SU-DHL-6 (cell line): Measurements from ENCODE around the gene TRPV2.

Source experiments
- H2AFZ ChIP-seq: fragments of 200-600 bp; sonication (generic); 2 replicates; pipeline ENCODE4 v1.6.1; 2014; ENCODE audit warnings: low read depth, mild to moderate bottlenecking, moderate library complexity, mixed read lengths, antibody characterized with exemption, low read length; ENCODE audit not compliant: severe bottlenecking
- H3F3A ChIP-seq: fragments of 200-600 bp; shearing (Covaris generic); 2 replicates; pipeline ENCODE4 v1.6.0; 2016; ENCODE audit warnings: antibody characterized with exemption, mild to moderate bottlenecking; ENCODE audit not compliant: insufficient read depth
- H3K27ac ChIP-seq: fragments of 200-600 bp; sonication (generic); 2 replicates; pipeline ENCODE4 v1.5.1; 2016; ENCODE audit warnings: low read depth, mild to moderate bottlenecking, low read length, moderate library complexity, mixed read lengths
- H3K27me3 ChIP-seq: fragments of 200-600 bp; sonication (generic), shearing (Covaris generic); 2 replicates; pipeline ENCODE4 v1.6.0; 2014; ENCODE audit warnings: mild to moderate bottlenecking, low read length
- H3K36me3 ChIP-seq: fragments of 200-600 bp; sonication (generic); 2 replicates; pipeline ENCODE4 v1.6.1; 2014; ENCODE audit warnings: mild to moderate bottlenecking, low read length, mixed read lengths
- H3K4me2 ChIP-seq: fragments of 300-600, 200-600 bp; shearing (Covaris generic), sonication (generic); 2 replicates; pipeline ENCODE4 v1.6.0; 2014; ENCODE audit warnings: low read length, low read depth, mild to moderate bottlenecking; ENCODE audit not compliant: poor library complexity, severe bottlenecking
- H3K4me3 ChIP-seq: fragments of 200-600 bp; sonication (generic); 2 replicates; pipeline ENCODE4 v1.5.1; 2014; ENCODE audit warnings: antibody characterized with exemption, low read length, mild to moderate bottlenecking, mixed read lengths; ENCODE audit not compliant: insufficient read depth, poor library complexity, severe bottlenecking
- H3K79me2 ChIP-seq: fragments of 200-600 bp; sonication (generic); 2 replicates; pipeline ENCODE4 v1.6.1; 2014; ENCODE audit warnings: mild to moderate bottlenecking, low read length, moderate library complexity; ENCODE audit not compliant: insufficient read depth
- H3K9ac ChIP-seq: fragments of 200-600 bp; sonication (generic); 2 replicates; pipeline ENCODE4 v1.7.0; 2014; ENCODE audit warnings: mild to moderate bottlenecking, low read length
- H3K9me2 ChIP-seq: fragments of 200-600 bp; sonication (generic); replicated peaks from 2 replicates; pipeline ENCODE4 v1.6.1; 2014; ENCODE audit warnings: low read length; ENCODE audit not compliant: insufficient read depth
- H3K9me3 ChIP-seq: fragments of 200-600 bp; sonication (generic); 2 replicates; pipeline ENCODE4 v1.6.1; 2014; ENCODE audit warnings: low read length, mixed read lengths; ENCODE audit not compliant: insufficient read depth
- H4K20me1 ChIP-seq: fragments of 200-600 bp; sonication (generic); 2 replicates; pipeline ENCODE4 v1.6.1; 2014; ENCODE audit warnings: low read depth, mild to moderate bottlenecking, antibody characterized with exemption, low read length, moderate library complexity, mixed read lengths
- EZH2phosphoT487 ChIP-seq: fragments of 200-600 bp; sonication (generic), shearing (Covaris generic); conservative IDR thresholded peaks from 2 replicates; pipeline ENCODE4 v1.6.1; 2018; ENCODE audit warnings: mild to moderate bottlenecking, antibody characterized with exemption, low read length, moderate library complexity, mixed read lengths
- TF ChIP-seq, protein P1 (sequence below): fragments of 200-600 bp; sonication (generic); IDR thresholded peaks from one replicate; pipeline ENCODE4 v1.5.1; 2017; ENCODE audit warnings: antibody characterized with exemption, mild to moderate bottlenecking, low read length, moderate library complexity; ENCODE audit not compliant: insufficient read depth, poor library complexity, severe bottlenecking

The TRPV2 gene

DNA sequence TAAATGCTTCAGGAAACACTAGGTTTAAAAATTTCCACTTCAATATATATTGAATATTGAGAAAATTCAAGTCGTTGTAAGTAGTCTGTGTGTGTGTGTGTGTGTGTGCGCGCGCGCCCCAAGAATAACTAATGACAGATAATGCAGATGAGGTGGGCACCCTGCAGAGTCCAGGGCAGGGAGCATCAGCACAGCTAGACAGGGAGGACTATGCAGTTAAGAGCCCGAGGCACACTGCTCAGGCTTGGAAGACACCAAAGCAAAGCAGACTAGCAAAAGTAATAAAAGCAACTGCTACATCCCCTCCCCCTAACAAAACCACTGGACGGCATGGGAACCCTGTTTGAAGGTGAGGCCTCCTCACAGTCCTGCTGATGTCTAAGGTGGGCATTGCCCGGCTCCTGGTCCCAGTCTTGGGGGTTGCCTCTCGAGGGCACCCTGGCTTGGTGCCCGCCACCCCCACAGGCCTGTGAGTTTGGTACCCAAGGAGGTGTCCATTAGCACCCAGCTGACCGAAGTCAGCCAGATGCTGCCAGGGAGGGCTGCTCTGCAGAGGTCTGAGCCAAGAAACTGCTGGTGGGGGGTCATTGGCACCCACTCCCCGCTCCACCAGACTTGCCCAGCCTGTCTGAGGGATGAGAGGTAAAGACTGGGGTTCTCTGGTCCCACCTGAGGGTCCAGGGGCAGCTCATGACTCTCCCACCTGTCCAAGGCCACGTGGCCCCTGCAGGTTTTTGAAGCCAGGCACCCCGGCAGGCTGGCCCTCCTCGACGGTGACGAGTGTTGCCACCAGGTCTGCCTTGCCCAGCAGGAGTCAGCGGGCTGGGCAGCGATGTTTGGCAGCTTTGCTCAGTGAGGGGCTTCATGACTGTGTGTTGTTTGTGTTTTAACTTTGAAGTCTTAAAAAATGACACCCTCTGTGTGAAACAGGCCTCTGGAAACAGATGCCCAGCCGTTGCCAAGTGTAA lies 58.0 kb downstream of the TRPV2 start:
- no peak overlapping the region for H3K9ac ChIP-seq
- H3K27ac ChIP-seq = no peak overlapping the region
- no peaks in the 10 kb centered on the region for H3F3A ChIP-seq
- H3K9me3 ChIP-seq = no peaks in the 10 kb centered on the region
- H3K79me2 ChIP-seq = no peaks in the 10 kb centered on the region
- no peaks in the 10 kb centered on the region for H3K27me3 ChIP-seq
- no peak overlapping the region for H3K4me2 ChIP-seq
- H3K36me3 ChIP-seq = no peaks in the 10 kb centered on the region
- no peak overlapping the region for H3K4me3 ChIP-seq
- no peak for TF ChIP-seq EZH2phosphoT487
- TF ChIP-seq, protein P1, sequence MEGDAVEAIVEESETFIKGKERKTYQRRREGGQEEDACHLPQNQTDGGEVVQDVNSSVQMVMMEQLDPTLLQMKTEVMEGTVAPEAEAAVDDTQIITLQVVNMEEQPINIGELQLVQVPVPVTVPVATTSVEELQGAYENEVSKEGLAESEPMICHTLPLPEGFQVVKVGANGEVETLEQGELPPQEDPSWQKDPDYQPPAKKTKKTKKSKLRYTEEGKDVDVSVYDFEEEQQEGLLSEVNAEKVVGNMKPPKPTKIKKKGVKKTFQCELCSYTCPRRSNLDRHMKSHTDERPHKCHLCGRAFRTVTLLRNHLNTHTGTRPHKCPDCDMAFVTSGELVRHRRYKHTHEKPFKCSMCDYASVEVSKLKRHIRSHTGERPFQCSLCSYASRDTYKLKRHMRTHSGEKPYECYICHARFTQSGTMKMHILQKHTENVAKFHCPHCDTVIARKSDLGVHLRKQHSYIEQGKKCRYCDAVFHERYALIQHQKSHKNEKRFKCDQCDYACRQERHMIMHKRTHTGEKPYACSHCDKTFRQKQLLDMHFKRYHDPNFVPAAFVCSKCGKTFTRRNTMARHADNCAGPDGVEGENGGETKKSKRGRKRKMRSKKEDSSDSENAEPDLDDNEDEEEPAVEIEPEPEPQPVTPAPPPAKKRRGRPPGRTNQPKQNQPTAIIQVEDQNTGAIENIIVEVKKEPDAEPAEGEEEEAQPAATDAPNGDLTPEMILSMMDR = no peak
- no peak overlapping the region for H2AFZ ChIP-seq
- H4K20me1 ChIP-seq = no peaks in the 10 kb centered on the region
- no peaks in the 10 kb centered on the region for H3K9me2 ChIP-seq

DNA sequence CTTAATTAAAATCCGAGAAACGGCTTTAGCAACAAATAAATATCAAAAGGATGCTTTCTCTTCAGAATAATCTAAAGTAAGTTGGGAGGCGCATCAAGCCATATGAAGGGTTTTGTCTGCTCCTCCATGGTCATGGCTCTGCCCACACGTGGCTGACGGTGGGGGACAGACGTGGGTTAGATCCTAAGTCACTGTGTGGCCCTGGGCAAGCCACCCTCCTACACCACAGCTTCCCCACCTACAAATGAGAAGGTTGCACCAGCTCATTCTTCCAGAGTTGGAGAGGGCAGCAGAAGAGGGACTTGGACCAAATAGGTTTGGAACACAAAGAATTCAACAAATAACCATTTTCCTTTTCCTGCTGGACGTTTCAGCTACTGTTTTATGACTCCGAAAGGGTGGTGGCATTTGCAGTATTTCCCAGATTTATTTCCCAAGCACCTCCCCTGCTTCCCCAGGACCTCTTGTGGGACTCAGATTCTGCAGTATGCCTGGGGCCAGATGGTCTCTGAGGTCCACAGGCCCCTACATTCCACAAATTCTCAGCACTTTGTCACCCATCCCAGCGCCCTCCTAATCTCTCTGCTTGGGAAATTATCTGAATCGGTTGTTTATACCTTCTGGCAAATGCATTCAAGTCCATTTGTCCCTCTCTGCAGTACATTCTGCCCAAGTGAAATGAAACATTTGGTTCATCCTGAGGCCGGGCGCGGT lies 58.8 kb downstream of the TRPV2 start:
- H3K9me2 ChIP-seq = no peaks in the 10 kb centered on the region
- H3K27ac ChIP-seq = no peak overlapping the region
- TF ChIP-seq, protein P1 = no peak
- no peak for TF ChIP-seq EZH2phosphoT487
- no peaks in the 10 kb centered on the region for H3K79me2 ChIP-seq
- no peaks in the 10 kb centered on the region for H4K20me1 ChIP-seq
- H3K36me3 ChIP-seq = no peaks in the 10 kb centered on the region
- H3K4me2 ChIP-seq = no peak overlapping the region
- no peak overlapping the region for H3K4me3 ChIP-seq
- no peak overlapping the region for H3K9ac ChIP-seq
- H3K9me3 ChIP-seq = no peaks in the 10 kb centered on the region
- H3F3A ChIP-seq = no peaks in the 10 kb centered on the region
- no peaks in the 10 kb centered on the region for H3K27me3 ChIP-seq
- H2AFZ ChIP-seq = no peak overlapping the region

DNA sequence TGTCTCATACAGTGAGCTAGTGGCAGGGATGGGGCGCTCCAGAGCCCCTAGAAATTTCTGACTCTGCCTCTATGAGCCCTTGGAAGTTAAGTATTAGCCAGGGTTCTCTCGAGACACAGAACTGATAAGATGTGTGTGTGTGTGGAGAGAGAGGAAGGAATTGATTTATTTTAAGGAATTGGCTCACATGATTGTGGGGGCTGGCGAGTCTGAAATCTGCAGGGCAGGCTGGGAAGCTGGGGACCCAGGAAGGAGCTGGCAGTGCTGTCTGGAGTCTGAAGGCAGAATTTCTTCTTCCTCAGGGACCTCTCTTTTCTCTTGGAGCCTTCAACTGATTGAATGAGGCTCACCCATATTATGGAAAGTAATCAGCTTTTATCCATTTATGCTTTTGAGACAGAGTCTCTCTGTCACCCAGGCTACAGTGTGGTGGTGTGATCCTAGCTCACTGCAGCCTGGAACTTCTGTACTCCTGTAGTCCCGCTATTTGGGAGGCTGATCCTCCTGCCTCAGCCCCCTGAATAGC lies 59.9 kb downstream of the TRPV2 start:
- Histone ChIP-seq H2AFZ (no peak overlapping the region), H3K9me3 (no peaks in the 10 kb centered on the region), H3K4me3 (no peak overlapping the region), H3F3A (no peaks in the 10 kb centered on the region), H3K9ac (no peak overlapping the region), H3K27ac (no peak overlapping the region), H3K9me2 (no peaks in the 10 kb centered on the region), H3K79me2 (no peaks in the 10 kb centered on the region), H3K36me3 (no peaks in the 10 kb centered on the region), H4K20me1 (no peaks in the 10 kb centered on the region), H3K27me3 (no peaks in the 10 kb centered on the region), H3K4me2 (no peak overlapping the region)
- TF ChIP-seq, protein P1 = no peak
- no peak for TF ChIP-seq EZH2phosphoT487
